GM18868 (cell line): Measurements from ENCODE around the gene GNAI1.

Experiments
- ATAC-seq: cut with Tn5 transposase; IDR thresholded peaks from one replicate; pipeline ENCODE4 v1.9.1; 2021; ENCODE audit warnings: mild to moderate bottlenecking, moderate library complexity; ENCODE audit not compliant: unreplicated experiment

The GNAI1 gene

DNA sequence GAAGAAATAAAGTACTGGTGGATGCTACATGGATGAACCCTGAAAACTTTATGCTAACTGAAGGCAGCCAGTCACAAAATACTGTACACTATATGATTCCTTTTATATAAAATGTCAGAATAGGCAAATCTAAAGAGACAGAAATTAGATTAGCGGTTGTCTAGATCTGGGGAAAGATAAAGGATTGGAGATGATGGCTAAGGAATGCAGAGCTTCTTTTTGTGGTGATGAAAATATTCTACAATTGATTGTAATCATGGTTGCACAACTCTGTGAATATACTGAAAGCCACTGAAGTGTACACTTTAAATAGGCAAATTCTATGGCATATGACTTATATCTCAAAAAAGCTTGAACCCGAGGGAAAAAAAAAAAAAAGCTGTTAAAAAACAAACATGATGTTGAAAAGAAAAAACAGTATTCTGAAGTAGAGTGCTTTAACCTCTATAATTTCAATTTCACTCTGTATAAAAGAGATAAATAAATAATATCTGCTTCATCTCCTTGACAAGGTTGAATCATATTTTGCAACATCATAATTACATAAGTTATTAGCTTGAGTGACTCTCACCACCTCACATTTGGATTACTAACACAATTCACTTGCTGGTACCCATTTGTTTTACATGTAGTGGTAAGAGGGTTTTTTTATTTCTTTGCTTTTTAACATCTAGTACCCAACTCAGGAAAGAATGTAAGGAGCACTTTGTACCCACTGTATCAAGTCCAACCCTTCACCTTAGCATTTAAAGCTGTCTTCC lies 2.8 kb upstream of the GNAI1 start:
- ATAC-seq = no peak

GRCh38 chr7:80132594-80132993 lies 2.0 kb upstream of the GNAI1 start:
- no peak for ATAC-seq

DNA sequence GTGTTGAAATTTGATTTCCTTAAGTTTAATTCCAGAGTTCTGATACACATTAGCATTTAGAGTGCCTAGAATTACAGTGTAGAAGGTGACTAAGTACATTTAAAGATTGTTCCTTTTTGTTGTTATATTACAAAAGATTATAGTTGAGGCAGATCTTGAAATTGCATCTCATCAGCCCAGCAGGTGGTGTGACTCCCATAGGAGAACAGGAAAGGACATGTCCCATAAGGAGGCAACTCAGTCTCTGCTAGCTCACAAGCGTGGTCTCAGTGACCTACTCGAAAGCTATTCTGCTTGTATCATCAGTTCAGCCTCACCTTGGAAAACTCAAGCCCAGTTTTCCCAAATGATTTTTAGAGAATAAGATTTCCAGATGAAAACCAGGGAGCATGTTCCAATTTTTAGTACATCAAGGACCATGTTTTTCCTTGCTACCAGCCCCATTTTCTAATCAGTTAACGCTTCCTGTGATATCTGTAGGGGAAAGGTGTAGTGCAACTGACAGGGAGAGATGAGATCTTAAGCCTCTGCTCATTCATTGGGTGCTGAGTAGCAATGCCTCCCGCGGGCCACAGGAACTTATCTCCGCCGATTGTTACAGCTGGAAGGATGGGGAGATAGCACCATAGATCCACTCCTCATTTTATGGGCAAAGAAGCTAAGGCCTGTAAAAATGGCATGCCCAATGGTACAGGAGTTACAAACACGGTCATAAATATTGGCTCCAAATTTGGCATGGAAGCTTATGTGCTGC lies 1.1 kb upstream of the GNAI1 start:
- ATAC-seq = no peak

DNA sequence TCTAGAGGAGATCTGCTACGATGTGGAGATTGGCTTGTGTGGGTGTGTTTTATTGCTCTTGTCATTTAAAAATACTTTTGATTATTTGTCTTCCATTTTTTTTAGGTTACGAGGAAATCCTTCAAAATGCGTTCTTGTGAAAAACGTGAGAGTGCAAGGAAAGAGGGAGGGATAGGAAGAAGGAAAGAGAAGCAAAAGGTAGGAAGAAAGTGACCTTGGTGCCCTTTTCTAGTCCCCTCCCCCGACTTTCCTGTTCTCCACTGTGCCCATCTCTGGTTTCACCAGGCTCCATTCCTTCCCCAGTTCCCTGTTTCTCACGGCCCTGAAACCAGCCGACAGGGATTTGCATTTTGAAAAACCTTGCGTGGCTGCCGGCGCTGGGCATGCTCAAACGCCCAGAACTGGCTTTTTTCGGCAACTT lies 506 bp upstream of the GNAI1 start:
- no peak for ATAC-seq

DNA sequence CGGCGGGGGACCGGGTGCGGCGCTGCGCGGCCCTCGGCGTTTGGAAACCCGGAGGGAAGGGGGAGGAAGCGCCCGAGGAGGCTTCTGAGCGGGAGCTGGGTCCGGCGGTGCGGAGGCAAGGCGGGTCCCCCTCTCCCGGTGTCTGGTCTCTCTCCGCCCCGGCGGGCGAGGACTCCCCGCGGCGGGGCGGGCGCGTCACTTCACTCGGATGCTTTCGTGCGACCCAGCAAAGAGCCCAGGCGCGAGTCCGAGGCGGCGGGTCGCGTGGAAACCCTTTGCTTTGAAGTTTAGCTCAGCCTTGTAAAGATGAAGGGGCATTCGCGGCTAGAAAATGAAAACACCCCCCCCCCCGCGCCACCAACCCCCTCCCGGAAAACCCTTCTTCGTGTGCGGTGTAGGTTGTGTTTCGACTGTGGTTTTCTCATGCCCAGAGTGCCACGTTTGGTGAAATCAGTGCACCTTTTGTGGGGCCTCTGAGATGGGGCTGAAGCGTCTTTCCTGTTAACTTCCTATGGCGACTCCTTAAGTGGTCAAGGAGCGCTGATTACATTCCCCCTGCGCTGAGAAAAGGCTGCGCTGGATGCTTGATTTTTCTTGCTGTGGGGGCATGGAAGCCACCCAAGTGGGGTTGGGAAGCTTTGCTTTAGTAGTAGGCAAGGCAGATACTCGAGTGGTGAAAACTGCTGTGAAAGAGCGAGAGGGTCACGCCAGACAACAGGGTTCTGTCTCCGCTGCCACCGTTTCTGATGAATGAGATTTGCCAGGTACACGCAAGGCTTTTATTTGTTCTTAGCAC lies 876 bp downstream of the GNAI1 start:
- ATAC-seq = peak; percentile 28

GRCh38 chr7:80136261-80137055 lies 1.8 kb downstream of the GNAI1 start:
- peak; percentile 60 for ATAC-seq

DNA sequence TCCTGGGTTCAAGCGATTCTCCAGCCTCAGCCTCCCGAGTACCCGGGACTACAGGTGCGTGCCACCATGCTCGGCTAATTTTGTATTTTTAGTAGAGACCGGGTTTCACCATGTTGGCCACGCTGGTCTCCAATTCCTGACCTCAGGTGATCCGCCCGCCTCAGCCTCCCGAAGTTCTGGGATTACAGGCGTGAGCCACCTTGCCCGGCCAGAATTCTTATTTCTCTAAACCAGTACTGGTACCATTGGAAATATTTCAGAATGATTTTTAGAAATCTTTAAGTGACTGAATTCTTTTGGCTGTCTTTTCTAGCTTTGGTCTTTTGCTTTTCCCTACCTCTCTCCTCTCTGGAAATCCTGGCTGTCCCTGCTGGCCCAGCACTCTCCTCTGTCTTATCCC lies 2.8 kb downstream of the GNAI1 start:
- no peak for ATAC-seq

DNA sequence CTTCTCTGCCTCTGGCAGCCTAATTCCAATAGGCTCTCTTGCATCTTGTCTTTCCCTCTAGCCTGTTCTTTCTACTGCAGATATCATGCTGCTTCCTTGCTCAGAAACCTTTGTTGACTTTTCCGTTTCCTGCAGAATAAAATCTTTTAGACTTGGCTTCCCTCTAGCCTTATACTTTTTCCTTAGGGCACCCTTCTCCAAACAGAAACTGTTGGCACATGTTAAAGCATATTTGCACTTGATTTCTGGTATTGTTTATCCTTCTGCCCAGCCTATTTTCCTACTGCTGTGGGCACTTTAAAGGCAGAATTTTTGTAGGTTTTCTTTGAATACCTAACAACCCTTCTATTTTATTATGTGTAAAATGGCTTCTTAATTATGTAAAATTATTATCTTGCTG lies 4.6 kb downstream of the GNAI1 start:
- ATAC-seq = no peak

DNA sequence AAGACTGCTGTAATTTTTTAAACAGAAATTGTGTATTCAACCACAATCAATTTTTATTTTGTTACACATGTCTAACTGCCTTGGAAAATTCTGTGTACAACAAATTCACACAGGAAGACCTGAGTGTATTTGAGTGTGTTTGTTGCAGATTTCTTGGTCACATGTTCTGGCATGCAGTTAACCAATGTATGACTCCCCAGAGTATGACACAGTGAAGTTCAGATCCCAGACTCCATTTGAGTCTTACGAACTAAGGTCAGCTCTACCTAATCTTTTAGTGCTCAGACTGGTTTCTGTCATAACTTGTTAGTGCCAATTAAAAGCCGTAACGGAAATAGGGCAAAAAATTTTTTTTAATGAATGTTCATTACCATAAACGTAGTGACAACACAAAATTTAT lies 5.8 kb downstream of the GNAI1 start:
- no peak for ATAC-seq

DNA sequence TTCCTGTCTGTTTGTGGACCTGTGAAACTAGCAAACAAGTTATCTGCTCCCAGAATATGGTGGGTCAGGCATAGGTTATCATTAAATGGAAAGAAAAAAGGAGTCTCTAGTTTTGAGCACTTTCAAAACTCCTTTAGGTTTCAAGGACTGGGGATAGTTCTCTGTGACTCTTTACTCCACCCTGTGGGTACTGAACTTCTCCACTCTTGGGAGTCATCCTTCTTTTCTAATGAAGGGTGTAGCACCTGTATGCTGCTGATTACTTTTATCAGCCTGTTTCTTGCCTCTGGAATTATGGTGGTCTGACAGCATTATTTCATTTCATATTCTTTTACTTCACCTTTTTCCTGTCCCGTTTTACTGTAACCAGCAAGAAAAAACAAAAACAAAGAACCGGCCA lies 6.7 kb downstream of the GNAI1 start:
- no peak for ATAC-seq

DNA sequence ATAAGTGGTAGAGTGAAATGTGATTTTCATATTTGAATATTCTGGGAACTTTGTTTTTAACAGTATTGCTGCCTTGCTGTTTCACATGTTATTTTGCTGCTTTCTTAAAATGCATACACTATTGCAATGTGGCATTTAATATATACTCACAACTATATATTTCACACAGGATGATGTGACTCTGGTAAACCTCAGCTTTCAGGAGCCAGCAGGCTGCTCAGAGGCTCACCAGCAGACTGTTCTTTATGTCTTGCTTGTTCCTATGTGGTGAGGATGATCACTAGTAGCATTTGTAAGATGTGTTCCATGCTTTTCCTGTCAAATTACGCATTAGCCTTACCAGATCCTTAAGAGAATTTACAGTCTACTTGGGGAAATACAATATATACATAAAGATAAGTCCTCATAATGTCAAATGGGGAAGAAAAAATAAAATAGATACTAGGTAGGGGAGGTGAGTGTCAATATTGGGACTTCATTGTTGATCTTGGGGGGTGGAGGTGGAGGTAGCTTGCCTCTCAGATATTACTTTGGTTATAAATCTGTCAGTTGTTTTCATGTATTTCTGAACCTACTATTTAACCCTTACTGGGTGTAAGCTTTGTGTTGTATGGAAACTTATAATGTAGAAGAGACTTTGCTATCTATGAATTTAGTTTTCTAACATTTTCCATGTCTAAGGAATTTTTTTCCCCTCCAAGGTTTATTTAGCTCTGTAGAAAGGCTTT lies 8.4 kb downstream of the GNAI1 start:
- no peak for ATAC-seq

DNA sequence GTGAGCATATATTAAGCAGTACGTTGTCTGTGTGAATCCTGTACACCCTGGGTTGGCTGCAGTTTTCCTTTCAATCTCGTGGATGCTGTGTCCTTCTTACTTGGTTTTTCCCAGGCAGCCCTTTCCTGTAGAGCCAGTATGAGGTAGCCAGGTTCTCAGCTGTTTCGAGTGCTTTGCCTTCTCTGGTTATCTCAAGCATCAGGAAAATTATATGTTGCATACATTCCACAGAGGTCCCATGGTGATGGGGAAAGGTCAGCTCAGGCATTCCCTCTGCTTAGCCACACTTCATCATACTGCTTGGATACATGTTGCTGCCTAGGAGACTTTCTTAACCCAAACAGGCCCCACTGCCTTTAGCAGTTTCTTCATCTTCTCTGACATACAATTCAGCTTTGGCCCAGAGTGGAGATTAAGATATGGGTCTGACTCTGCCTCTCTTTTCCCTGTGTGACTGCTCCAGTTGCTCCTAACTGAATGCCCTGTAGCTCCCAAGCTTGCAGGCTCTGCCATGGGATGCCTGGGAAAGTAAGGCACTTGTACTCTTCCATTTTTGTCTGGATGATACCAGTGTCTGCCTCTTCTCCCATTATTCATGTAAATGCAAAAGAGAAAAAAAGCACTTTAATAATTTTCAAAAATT lies 11.3 kb downstream of the GNAI1 start:
- no peak for ATAC-seq

DNA sequence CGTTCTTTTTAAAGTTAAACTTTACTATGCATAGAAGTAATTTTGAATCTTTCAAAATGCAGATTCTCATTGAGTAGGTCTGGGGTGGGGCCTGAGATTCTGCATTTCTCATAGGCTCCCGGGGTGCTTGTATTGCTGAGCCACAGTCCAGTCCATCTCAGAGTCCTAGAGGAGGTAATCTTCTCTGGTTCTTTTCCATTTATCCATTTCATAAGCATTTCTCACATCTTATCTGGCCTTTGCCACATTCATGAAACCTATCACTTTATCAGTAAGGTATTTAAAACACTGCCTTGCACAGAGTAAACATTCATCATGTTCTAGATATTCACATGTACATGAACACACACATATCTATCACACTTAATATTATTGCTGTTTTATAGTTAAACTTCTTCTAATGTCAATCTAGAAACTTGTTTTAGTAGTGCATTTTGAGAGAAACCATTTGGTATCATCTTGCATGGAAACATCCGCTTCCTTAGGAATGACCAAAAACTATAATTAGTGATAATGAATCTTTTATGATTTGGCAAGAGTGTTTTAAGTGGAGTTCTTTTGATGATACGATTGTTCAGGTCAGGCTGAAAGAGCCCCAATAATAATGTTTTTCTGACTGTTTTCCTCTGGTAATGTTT lies 12.0 kb downstream of the GNAI1 start:
- no peak for ATAC-seq

DNA sequence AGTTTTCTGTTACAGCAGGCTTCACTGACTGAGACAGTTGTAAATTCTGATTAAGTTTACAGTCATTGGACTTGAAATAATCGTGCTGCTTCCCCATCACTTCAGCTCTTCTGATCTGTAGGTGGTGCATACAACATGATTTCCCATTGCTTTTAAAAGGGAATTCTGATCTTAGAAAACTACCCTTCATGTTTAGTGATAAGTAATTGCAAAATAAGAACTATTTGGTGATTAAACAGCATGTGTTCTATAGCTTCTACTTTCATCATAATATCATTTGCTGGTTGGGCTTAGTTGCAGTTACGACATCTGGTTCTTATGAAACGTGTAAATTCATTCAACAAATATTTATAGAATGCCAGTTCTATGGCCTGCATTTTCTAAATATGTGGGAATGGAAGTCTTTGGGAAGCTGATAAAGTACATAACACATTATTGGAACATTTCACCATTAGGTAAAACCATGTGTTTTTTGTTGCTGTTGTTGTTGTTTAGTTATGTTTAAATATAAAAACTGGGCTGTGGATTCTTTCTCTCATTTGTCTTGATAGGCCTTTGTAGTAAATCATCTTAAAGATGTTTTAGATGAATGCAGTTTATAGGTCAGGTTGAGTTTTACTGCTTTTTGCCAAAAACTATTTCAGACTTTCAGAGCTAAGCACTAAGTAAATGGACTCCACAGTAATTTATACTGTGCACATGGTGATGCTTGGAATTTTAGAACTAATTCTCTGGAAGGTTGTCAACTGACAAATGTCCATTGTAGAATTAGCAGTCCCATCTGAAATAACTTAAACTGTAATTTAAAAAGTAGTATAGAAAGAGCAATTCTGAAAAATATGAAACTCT lies 13.1 kb downstream of the GNAI1 start:
- ATAC-seq = no peak

DNA sequence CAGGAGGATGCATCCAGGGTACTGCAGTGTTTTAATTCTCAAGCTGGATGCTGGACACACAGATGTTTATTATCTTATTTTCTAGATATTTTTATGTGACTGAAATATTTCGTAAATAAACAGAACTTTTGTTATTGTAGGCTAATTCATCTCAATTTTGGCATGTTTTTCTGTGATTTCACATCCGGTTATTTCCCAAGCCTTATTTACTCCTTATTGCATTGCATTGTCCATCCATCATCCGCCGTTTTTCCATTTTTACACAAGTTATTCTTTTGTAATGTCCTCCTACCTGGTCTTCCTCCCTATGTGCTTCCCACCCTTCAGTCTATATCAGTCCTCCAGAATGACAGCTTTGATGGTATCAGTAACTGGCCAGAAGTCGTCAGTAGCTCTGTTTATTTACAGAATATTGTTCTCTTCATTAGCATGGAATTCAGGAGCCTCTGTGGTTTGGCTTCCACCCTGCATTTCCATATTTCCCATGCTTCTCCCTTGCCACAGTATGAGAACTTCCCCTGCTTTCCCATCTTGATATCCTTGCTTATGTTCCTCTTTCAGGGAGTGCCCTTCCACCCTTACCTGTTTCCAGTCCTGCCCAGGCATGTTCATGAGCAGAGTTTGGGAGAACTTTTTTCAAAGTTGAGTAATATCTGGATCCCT lies 16.1 kb downstream of the GNAI1 start:
- no peak for ATAC-seq

DNA sequence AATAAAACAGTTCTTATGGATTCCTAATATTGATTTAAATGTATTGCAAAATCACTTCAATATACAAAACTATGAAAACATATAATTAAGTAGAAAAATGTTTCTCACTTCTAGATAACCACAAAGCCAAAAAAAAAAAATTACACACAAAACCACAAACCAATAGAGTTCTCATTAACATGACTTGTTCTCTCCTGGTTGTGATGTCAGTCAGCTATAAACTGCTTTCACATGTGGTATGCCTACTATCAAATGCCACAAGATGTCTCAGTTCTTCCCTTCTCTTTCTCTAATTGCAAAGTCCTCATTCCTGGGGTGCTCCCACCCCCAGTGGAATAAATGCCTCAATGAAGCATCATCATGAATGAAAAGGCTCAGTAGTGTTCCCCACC lies 16.6 kb downstream of the GNAI1 start:
- ATAC-seq = no peak

- ATAC-seq = no peak
Measured at GRCh38 chr7:80153446-80153845, 18.8 kb downstream of the GNAI1 start.
